ENCODE results near the gene BICRA. TPM values are rescaled to one million over a fixed set of nuclear protein-coding genes. Genes with fewer than 3 reads are reported as not detected.

The BICRA gene
- total and polyA plus RNA-seq, 9 of the 15 experiments (the other 6 are each of a cell fraction or from before 2014, with no cell fraction given) = 0.01 to 8.8 (median 1.2) TPM

DNA sequence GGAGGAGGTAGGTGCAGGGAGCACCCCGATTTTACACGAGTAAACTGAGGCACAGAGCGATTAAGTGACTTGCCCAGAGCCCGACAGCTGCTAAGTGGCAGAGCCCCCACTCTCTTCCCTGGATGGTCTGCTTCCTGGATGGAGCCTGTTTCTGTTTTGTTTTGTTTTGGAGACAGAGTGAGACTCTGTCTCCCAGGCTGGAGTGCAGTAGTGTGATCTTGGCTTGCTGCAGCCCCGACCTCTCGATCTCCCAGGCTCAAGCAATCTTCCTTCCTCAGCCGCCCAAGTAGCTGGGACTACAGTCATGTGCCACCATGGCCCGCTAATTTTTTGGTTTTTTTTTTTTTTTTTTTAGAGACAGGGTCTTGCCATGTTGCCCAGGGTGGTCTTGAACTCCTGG, 17.3 kb downstream of the BICRA start (continued):
- TF ChIP-seq ZNF511 (CRISPR knock-in tag; IDR thresholded peaks at IDR 0.05) (no peak), MEIS2 (IDR thresholded peaks at IDR 0.05; ENCODE audit: partially characterized antibody) (no peak), WHSC1 (IDR thresholded peaks at IDR 0.05; ENCODE audit: low read length) (no peak)

DNA sequence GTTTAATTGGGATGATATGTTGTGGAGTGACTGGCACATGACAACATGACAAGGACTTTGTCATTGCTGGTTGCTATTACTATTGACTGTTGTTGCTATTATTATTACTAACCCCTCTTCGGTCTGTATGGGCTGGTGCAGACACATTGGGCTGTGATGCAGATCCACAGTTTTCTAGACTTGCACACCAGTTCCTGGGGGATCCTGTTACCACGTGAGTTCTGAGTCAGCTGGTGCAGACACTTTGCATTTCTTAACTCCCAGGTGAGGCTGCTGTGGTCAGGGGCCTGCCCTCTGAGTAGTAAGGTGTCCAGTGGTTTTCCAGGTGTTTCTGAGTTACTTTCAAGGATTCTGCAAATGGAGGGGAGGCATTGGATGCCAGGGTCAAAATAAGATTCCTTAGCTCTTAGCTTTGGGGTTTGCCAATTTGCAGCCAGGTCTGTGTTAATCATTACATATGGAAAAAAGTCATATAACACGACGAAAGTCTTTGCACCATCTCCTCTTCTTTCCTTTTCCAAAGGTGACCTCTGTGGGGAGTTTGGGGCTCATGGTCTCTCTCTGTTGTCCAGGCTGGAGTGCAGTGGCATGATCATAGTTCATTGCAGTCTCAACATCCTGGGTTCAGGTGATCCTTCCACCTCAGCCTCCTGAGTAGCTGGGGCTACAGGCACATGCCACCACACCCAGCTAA, 19.3 kb downstream of the BICRA start:
- peaks cover 26% of the 10 kb centered on the region for H3K79me2 ChIP-seq (ENCODE audit: control insufficient read depth, insufficient read depth, low read length)
- BruUV-seq (replicated peaks) = no TSS peak
- in situ Hi-C loops (cut with MboI) (no loop called here), intact Hi-C loops (cut with micrococcal nuclease) (no loop called here)
- ChIA-PET POLR2A (no interaction called here), CTCF (ENCODE audit: low intra/inter-chr PET ratio) (no interaction called here)
- H3K27me3 ChIP-seq (ENCODE audit: control insufficient read depth in 2 of 2, insufficient read depth in 2 of 2, low read length in 2 of 2) = no peaks in the 10 kb centered on the region
- peaks cover 5 to 10% of the 10 kb centered on the region in 2 experiments; a peak in 4 of 5 replicates for H3K4me1 ChIP-seq (replicated peaks in 1 of 2; ENCODE audit: control insufficient read depth in 2 of 2, insufficient read depth in 2 of 2, low read length in 2 of 2)
- TF ChIP-seq MCM5 (IDR thresholded peaks at IDR 0.05; ENCODE audit: low read depth) = no peak
- TF ChIP-seq, protein P1, sequence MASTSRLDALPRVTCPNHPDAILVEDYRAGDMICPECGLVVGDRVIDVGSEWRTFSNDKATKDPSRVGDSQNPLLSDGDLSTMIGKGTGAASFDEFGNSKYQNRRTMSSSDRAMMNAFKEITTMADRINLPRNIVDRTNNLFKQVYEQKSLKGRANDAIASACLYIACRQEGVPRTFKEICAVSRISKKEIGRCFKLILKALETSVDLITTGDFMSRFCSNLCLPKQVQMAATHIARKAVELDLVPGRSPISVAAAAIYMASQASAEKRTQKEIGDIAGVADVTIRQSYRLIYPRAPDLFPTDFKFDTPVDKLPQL (IDR thresholded peaks at IDR 0.05; ENCODE audit: extremely low read depth, insufficient read length) = no peak
- TF ChIP-seq FOXJ2 (tag; IDR thresholded peaks at IDR 0.05) = no peak
- TF ChIP-seq POLR3G (IDR thresholded peaks at IDR 0.05; ENCODE audit: extremely low read depth, insufficient read length, insufficient replicate concordance) = no peak
- no peak for TF ChIP-seq CSDE1 (IDR thresholded peaks at IDR 0.05)
- no peak for TF ChIP-seq ETS2 (tag; IDR thresholded peaks at IDR 0.05; ENCODE audit: borderline replicate concordance, poor library complexity, severe bottlenecking)
- TF ChIP-seq ZKSCAN1 (IDR thresholded peaks at IDR 0.05; ENCODE audit: low read depth, low read length) = no peak
- no peak for TF ChIP-seq ZNF316 (IDR thresholded peaks at IDR 0.05)
- TF ChIP-seq E2F1 (CRISPR knock-in tag; IDR thresholded peaks at IDR 0.05) = no peak
- TF ChIP-seq ZNF589 (CRISPR knock-in tag; IDR thresholded peaks at IDR 0.05; ENCODE audit: low read depth) = no peak
- no peak for TF ChIP-seq ASH1L (IDR thresholded peaks at IDR 0.05; ENCODE audit: borderline replicate concordance, low read depth, partially characterized antibody)
- TF ChIP-seq RFX1 (IDR thresholded peaks at IDR 0.05) = no peak
- no peak for TF ChIP-seq ZNF668 (CRISPR knock-in tag; IDR thresholded peaks at IDR 0.05)
- TF ChIP-seq POLR2A (conservative IDR thresholded peaks at IDR 0.05) = no peak
- no peak for TF ChIP-seq ZNF134 (CRISPR knock-in tag; conservative IDR thresholded peaks at IDR 0.05)
- H3K27ac ChIP-seq (ENCODE audit: extremely low read depth, low read depth, low read length) = no peak overlapping the region
- no peak overlapping the region for H3K9ac ChIP-seq (ENCODE audit: insufficient read depth in 1 of 2, low read depth in 2 of 2, low read length in 2 of 2)
- DNase-seq (ENCODE audit: extremely low read depth in 1 of 4, low spot score in 3 of 4) (no peak), FAIRE-seq (no peak), ATAC-seq (no peak)
- H3K36me3 ChIP-seq (ENCODE audit: control insufficient read depth, insufficient read depth, low read length) = peaks cover 5% of the 10 kb centered on the region; the same call in 1 of the 3 replicates
- H3K4me2 ChIP-seq (ENCODE audit: insufficient read depth, low read length) = no peak overlapping the region
- H3K9me3 ChIP-seq (replicated peaks; ENCODE audit: control insufficient read depth, insufficient read depth, low read depth, low read length) = no peaks in the 10 kb centered on the region
- H2AFZ ChIP-seq (ENCODE audit: low read depth, low read length) = no peak overlapping the region
- no peaks in the 10 kb centered on the region for H3K9me1 ChIP-seq (ENCODE audit: control insufficient read depth, insufficient read depth, low read length)
- no peak overlapping the region for H3K4me3 ChIP-seq
- 66% methylated on average over 4 of the region's 4 CpGs for WGBS (ENCODE audit: insufficient coverage, low coverage, missing lambda C conversion rate)
- H4K20me1 ChIP-seq (replicated peaks; ENCODE audit: control insufficient read depth, insufficient read depth, low read length) = peaks cover 18% of the 10 kb centered on the region

All from K562 (cell line).